ENCODE data around the gene GDF10.

DNA sequence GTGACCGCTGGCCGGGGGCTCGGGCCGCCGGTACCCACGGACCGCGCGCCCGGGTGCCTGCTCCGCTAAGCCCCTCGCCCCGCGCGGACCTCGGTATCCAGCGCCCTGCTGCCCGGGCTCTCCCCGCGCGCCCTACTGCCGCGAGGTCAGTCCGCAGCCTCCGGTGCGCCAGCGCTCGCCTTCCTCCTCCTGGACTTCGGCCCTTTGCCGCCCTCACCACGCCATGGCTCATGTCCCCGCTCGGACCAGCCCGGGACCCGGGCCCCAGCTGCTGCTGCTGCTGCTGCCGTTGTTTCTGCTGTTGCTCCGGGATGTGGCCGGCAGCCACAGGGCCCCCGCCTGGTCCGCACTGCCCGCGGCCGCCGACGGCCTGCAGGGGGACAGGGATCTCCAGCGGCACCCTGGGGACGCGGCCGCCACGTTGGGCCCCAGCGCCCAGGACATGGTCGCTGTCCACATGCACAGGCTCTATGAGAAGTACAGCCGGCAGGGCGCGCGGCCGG, 483 bp downstream of the GDF10 start:
- TF ChIP-seq POLR2A (IDR thresholded peaks at IDR 0.05) = no peak
- no peak for TF ChIP-seq CTCF (IDR thresholded peaks at IDR 0.05)
